GM12891 (cell line): ENCODE results near the gene ADORA2B.
"Not testable (repeated sequence)": the region's sequence is repeated elsewhere in the genome, so short reads cannot be mapped to it uniquely, and the experiment has no call there.

Experiments
- POLR2A ChIP-seq: IDR thresholded peaks from 2 replicates; pipeline ENCODE4 v1.6.1; 2011; ENCODE audit warnings: low read depth, low read length, control low read depth
- POLR2AphosphoS5 ChIP-seq: IDR thresholded peaks from 2 replicates; pipeline ENCODE4 v1.6.1; 2011; ENCODE audit warnings: low read depth, low read length, control low read depth
- POU2F2 ChIP-seq: IDR thresholded peaks from 2 replicates; pipeline ENCODE4 v1.6.1; 2011; ENCODE audit warnings: low read depth, mild to moderate bottlenecking, control low read depth, low read length, moderate library complexity
- SPI1 ChIP-seq: IDR thresholded peaks from 2 replicates; pipeline ENCODE4 v1.6.1; 2011; ENCODE audit warnings: low read depth, low read length, control low read depth
- TAF1 ChIP-seq: IDR thresholded peaks from 2 replicates; pipeline ENCODE4 v1.6.1; 2011; ENCODE audit warnings: low read depth, low read length, control low read depth

DNA sequence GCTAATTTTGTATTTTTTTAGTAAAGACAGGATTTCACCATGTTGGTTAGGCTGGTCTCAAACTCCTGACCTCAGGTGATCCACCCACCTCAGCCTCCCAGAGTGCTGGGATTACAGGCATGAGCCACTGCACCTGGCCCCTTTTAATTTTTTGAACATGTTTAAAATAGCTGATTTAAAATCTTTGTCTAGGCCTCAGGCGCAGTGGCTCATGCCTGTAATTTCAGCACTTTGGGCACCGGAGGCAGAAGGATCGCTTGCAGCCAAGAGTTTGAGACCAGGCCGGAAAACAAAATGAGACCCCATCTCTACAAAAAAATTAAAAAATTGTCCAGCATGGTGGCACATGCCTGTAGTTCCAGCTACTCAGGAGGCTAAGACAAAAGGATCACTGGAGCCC, 8.4 kb upstream of the ADORA2B start:
- not testable (repeated sequence) for TF ChIP-seq TAF1, POLR2AphosphoS5, POLR2A, SPI1, POU2F2
